Lower lobe of right lung (tissue), 2 donors: ENCODE measurements around the gene TMC2. TPM values are rescaled to one million over a fixed set of nuclear protein-coding genes. Genes with fewer than 3 reads are reported as not detected.

ENCODE experiments used
- ATAC-seq, 2 donors: fragments of 200-7000 bp; cut with Tn5 transposase; one replicate each; pipeline ENCODE4 v1.9.1; 2020 to 2022; ENCODE audit warnings: mild to moderate bottlenecking in 2 of 2, moderate library complexity in 2 of 2
- DNase-seq: peaks from one replicate; pipeline ENCODE4 v3.0.0-alpha.2; 2020
- H3K27ac ChIP-seq: fragments of 200-600 bp; one replicate; pipeline ENCODE4 v1.8.0; 2022
- H3K27me3 ChIP-seq: fragments of 200-600 bp; one replicate; pipeline ENCODE4 v1.8.0; 2022; ENCODE audit warnings: low read depth
- H3K36me3 ChIP-seq: fragments of 200-600 bp; one replicate; pipeline ENCODE4 v1.8.0; 2022; ENCODE audit warnings: mild to moderate bottlenecking
- H3K4me1 ChIP-seq: fragments of 200-600 bp; one replicate; pipeline ENCODE4 v1.8.0; 2022
- H3K4me3 ChIP-seq: fragments of 200-600 bp; one replicate; pipeline ENCODE4 v1.8.0; 2022; ENCODE audit warnings: mild to moderate bottlenecking
- H3K9me3 ChIP-seq: fragments of 200-600 bp; one replicate; pipeline ENCODE4 v1.8.0; 2022
- intact Hi-C: fragments of 100-400 bp; cut with DNase I; formaldehyde crosslinking; loops from one replicate; pipeline ENCODE4 v1.11.0; 2022
- total RNA-seq: library from RNA; stranded (reverse); fragmentation: NEBNext Ultra II Directional; extraction: Animal tissue kit (Norgen Biotek cat#: 25700); gene quantifications from one replicate; pipeline ENCODE4 v1.2.1, GENCODE V29; 2021
- TF ChIP-seq, protein P1 (sequence below): fragments of 200-600 bp; IDR thresholded peaks from one replicate; pipeline ENCODE4 v1.8.0; 2022; ENCODE audit warnings: antibody characterized with exemption, mild to moderate bottlenecking
- donor health status: DM: no; HTN: yes; CAD: no; lungs with severe emphysema.

Gene TMC2
- total RNA-seq, 1 donor from 2014 or later: 0.92 TPM

DNA sequence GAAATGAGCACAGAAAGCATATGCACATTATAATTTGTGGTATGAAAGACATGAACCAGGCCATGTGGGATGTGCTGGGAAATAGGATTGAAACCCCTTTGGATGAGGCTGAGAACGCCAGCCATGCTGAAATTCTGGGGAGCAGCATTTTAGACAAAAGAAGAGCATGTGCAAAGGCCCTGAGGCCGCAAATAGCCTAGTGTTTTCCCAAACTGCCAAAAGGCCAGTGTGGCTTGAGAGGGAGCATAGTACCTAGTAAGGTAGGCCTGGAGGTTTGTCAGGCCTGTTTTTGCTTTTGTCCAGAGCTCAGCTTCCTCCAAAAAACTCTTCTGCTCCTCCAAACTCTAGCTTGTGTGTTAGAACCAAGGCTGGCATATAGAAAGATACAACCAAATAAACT lies 58.7 kb downstream of the TMC2 start:
- TF ChIP-seq, protein P1, sequence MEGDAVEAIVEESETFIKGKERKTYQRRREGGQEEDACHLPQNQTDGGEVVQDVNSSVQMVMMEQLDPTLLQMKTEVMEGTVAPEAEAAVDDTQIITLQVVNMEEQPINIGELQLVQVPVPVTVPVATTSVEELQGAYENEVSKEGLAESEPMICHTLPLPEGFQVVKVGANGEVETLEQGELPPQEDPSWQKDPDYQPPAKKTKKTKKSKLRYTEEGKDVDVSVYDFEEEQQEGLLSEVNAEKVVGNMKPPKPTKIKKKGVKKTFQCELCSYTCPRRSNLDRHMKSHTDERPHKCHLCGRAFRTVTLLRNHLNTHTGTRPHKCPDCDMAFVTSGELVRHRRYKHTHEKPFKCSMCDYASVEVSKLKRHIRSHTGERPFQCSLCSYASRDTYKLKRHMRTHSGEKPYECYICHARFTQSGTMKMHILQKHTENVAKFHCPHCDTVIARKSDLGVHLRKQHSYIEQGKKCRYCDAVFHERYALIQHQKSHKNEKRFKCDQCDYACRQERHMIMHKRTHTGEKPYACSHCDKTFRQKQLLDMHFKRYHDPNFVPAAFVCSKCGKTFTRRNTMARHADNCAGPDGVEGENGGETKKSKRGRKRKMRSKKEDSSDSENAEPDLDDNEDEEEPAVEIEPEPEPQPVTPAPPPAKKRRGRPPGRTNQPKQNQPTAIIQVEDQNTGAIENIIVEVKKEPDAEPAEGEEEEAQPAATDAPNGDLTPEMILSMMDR: no peak
- no peaks in the 10 kb centered on the region for H3K9me3 ChIP-seq
- H3K36me3 ChIP-seq: no peaks in the 10 kb centered on the region
- H3K27me3 ChIP-seq: peaks cover 5% of the 10 kb centered on the region
- intact Hi-C loops: no loop called here
- no peak overlapping the region for H3K27ac ChIP-seq
- ATAC-seq (no peak), DNase-seq (no peak)
- no peak overlapping the region for H3K4me3 ChIP-seq
- no peaks in the 10 kb centered on the region for H3K4me1 ChIP-seq

DNA sequence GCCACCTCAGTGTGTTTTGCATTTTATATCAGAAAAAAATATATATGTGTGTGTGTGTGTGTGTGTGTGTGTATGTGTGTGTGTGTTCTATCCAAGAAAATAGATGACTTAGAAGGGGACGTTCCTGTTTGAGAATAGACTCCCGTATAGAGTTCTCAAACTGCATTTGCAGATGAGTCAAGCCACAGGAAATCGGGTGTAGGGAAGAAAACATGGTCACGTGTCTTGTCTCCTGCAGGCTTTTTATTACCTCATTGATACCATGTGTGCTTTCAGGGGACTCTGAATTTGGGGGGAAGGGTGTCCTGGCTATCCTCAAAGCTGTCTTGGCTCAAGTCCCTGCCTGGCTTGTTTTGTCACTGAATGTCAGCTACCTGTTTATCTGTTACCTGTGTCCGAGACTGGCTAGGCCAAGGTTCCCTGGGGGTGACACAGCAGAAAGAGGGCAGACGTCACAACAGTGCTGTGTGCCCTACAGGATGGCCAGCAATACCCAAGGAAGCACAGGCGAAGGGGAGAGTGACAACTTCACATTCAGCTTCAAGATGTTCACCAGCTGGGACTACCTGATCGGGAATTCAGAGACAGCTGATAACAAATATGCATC lies 60.4 kb downstream of the TMC2 start:
- no peak overlapping the region for H3K4me3 ChIP-seq
- H3K9me3 ChIP-seq: no peaks in the 10 kb centered on the region
- no peaks in the 10 kb centered on the region for H3K4me1 ChIP-seq
- no peak overlapping the region for H3K27ac ChIP-seq
- TF ChIP-seq, protein P1: no peak
- DNase-seq (no peak), ATAC-seq (no peak)
- intact Hi-C loops: no loop called here
- peaks cover 5% of the 10 kb centered on the region for H3K27me3 ChIP-seq
- no peaks in the 10 kb centered on the region for H3K36me3 ChIP-seq

GRCh38 chr20:2599288-2600006 lies 63.1 kb downstream of the TMC2 start:
- Histone ChIP-seq H3K4me3 (no peak overlapping the region), H3K9me3 (no peaks in the 10 kb centered on the region), H3K36me3 (no peaks in the 10 kb centered on the region), H3K27me3 (peaks cover 5% of the 10 kb centered on the region), H3K27ac (no peak overlapping the region), H3K4me1 (no peaks in the 10 kb centered on the region)
- intact Hi-C loops: no loop called here
- TF ChIP-seq, protein P1: no peak
- ATAC-seq: no peak
- DNase-seq: no peak

GRCh38 chr20:2602046-2602735 lies 65.8 kb downstream of the TMC2 start:
- H3K27ac ChIP-seq: no peak overlapping the region
- H3K4me1 ChIP-seq: no peaks in the 10 kb centered on the region
- no peak for DNase-seq
- peaks cover 1% of the 10 kb centered on the region for H3K27me3 ChIP-seq
- H3K36me3 ChIP-seq: no peaks in the 10 kb centered on the region
- peaks cover 16% of the 10 kb centered on the region for H3K9me3 ChIP-seq
- intact Hi-C loops: no loop called here
- no peak for ATAC-seq
- H3K4me3 ChIP-seq: no peak overlapping the region
- TF ChIP-seq, protein P1: no peak

DNA sequence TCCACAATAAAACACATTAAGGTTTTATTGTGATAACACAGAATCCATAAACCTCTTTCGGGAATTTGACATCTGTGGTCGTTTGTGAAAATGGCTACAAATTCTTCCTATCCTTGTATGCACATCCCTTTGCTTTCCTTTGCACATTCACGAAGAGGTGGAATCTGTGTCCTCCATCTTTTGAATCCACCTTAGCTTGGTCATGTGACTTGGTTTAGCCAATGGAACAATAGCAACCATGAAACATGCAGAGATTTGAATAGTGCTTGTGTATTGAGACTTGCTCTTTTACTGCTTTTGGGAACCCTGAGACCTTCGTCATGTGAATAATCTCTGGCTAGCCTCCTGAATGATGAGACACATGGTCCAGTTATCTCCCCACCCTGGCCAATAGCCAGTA lies 66.4 kb downstream of the TMC2 start:
- no peaks in the 10 kb centered on the region for H3K36me3 ChIP-seq
- TF ChIP-seq, protein P1: no peak
- H3K27ac ChIP-seq: no peak overlapping the region
- H3K4me1 ChIP-seq: no peaks in the 10 kb centered on the region
- intact Hi-C loops: no loop called here
- no peak for DNase-seq
- no peak for ATAC-seq
- no peaks in the 10 kb centered on the region for H3K27me3 ChIP-seq
- peaks cover 19% of the 10 kb centered on the region for H3K9me3 ChIP-seq
- H3K4me3 ChIP-seq: no peak overlapping the region
